ENCODE data around the gene MYOM3.

DNA sequence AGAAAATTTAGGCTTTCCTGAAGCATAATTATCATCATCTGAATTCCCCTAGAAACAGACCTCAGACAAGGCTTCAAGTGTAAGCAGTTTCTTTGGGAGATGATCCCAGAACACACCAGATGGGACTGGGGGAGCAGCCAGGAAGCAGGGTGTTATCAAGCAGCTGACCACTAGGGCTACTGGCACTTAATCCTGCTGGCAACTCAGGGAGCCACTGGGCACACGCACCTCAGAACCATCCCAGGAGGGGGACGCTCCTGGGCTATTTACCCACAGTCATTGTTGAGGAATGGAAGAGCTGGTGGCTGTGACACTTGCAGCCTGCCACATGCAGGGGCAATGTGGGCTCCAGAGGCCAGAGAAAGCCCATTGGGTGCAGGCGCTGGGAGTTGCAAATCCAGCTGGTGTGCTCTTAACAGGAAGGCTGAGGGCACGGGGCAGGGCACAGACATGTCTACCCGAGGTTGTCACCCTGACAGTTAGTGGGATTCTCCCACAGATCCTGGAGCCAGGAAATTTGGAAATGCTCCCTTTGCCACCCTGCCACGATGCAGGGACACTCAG is 46.1 kb upstream of the MYOM3 start:
- TF ChIP-seq, protein P1, sequence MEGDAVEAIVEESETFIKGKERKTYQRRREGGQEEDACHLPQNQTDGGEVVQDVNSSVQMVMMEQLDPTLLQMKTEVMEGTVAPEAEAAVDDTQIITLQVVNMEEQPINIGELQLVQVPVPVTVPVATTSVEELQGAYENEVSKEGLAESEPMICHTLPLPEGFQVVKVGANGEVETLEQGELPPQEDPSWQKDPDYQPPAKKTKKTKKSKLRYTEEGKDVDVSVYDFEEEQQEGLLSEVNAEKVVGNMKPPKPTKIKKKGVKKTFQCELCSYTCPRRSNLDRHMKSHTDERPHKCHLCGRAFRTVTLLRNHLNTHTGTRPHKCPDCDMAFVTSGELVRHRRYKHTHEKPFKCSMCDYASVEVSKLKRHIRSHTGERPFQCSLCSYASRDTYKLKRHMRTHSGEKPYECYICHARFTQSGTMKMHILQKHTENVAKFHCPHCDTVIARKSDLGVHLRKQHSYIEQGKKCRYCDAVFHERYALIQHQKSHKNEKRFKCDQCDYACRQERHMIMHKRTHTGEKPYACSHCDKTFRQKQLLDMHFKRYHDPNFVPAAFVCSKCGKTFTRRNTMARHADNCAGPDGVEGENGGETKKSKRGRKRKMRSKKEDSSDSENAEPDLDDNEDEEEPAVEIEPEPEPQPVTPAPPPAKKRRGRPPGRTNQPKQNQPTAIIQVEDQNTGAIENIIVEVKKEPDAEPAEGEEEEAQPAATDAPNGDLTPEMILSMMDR (IDR thresholded peaks at IDR 0.05): peak in 4 of 12 donors; percentile 9 to 28 (median 12)
- no peak for TF ChIP-seq POLR2A (IDR thresholded peaks at IDR 0.05)

Data from heart left ventricle (tissue), 13 donors.